Osteocyte (in vitro differentiated cells): Measurements from ENCODE around the gene FNBP1. TPM values are rescaled to one million over a fixed set of nuclear protein-coding genes. Genes with fewer than 3 reads are reported as not detected.
A peak's percentile ranks its signal among the peaks of the same experiment; 100 is the strongest.
"Not testable (repeated sequence)": the region's sequence is repeated elsewhere in the genome, so short reads cannot be mapped to it uniquely, and the experiment has no call there.

ENCODE experiments used
- DNase-seq: peaks from one replicate; pipeline ENCODE4 v3.0.0; 2021; ENCODE audit warnings: mixed read lengths; ENCODE audit not compliant: unreplicated experiment; ENCODE audit errors: extremely low spot score
- H3K27ac Mint-ChIP-seq: one replicate; pipeline ENCODE4 v1.8.0; 2021; ENCODE audit warnings: mild to moderate bottlenecking, mixed read lengths; ENCODE audit not compliant: unreplicated experiment
- H3K27me3 Mint-ChIP-seq: one replicate; pipeline ENCODE4 v1.8.0; 2021; ENCODE audit warnings: mixed read lengths; ENCODE audit not compliant: unreplicated experiment
- H3K36me3 Mint-ChIP-seq: one replicate; pipeline ENCODE4 v1.8.0; 2021; ENCODE audit warnings: mixed read lengths; ENCODE audit not compliant: unreplicated experiment
- H3K4me1 Mint-ChIP-seq: one replicate; pipeline ENCODE4 v1.8.0; 2021; ENCODE audit warnings: mixed read lengths; ENCODE audit not compliant: unreplicated experiment
- H3K4me3 Mint-ChIP-seq: one replicate; pipeline ENCODE4 v1.8.0; 2021; ENCODE audit warnings: mild to moderate bottlenecking, moderate library complexity, mixed read lengths; ENCODE audit not compliant: unreplicated experiment
- H3K9me3 Mint-ChIP-seq: one replicate; pipeline ENCODE4 v1.8.0; 2021; ENCODE audit warnings: mixed read lengths; ENCODE audit not compliant: unreplicated experiment
- total RNA-seq: library from RNA; stranded (reverse); gene quantifications from 2 replicates; pipeline ENCODE4 v1.2.1, GENCODE V29; 2021
- TF ChIP-seq, protein P1 (sequence below): fragments of 200-600 bp; sonication (generic); IDR thresholded peaks from 2 replicates; pipeline ENCODE4 v1.5.0; 2021; ENCODE audit warnings: antibody characterized with exemption, mild to moderate bottlenecking, moderate library complexity

Gene FNBP1
- total RNA-seq, 1 donor from 2014 or later: 62.2 TPM

DNA sequence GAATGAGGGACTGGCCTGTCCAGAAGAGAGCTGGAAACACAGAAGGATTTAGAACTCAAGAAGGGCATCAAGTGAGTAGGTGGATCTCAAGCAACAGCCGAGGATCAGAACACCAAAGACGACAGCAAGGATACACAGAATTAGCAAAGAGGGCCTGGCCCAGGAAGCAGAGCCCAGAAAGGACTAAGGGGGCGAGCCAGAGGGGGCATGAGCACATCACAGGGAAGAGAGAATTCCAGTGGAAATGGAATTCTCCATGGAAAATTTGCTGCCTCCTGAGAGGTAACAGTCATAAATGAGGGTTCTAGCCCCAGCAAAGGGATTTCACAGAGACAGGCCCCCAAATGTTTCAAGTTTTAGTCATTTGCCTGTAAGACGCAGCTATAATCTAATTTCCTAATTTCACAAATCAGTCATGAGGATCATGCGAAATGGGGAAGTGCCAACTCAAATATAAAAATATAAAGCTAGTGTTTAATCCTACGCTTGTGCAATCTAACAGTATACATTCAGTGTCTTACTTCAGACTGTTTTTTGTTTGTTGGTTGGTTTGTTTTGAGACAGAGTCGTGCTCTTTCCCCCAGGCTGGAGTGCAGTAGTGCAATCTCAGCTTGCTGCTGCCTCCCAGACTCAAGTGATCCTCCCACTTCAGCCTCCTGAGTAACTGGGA, 46.7 kb downstream of the FNBP1 start:
- TF ChIP-seq, protein P1, sequence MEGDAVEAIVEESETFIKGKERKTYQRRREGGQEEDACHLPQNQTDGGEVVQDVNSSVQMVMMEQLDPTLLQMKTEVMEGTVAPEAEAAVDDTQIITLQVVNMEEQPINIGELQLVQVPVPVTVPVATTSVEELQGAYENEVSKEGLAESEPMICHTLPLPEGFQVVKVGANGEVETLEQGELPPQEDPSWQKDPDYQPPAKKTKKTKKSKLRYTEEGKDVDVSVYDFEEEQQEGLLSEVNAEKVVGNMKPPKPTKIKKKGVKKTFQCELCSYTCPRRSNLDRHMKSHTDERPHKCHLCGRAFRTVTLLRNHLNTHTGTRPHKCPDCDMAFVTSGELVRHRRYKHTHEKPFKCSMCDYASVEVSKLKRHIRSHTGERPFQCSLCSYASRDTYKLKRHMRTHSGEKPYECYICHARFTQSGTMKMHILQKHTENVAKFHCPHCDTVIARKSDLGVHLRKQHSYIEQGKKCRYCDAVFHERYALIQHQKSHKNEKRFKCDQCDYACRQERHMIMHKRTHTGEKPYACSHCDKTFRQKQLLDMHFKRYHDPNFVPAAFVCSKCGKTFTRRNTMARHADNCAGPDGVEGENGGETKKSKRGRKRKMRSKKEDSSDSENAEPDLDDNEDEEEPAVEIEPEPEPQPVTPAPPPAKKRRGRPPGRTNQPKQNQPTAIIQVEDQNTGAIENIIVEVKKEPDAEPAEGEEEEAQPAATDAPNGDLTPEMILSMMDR: no peak
- DNase-seq: no peak

GRCh38 chr9:129995409-129996160, 47.4 kb downstream of the FNBP1 start:
- peaks cover 67% of the 10 kb centered on the region for H3K4me1 Mint-ChIP-seq
- H3K36me3 Mint-ChIP-seq: peaks cover 1% of the 10 kb centered on the region
- peak overlapping the region; percentile 80 for H3K27ac Mint-ChIP-seq

More for the DNA sequence above, 46.7 kb downstream of the FNBP1 start:
- Mint-ChIP-seq H3K27me3 (no peaks in the 10 kb centered on the region), H3K36me3 (no peaks in the 10 kb centered on the region), H3K4me3 (no peak overlapping the region), H3K4me1 (peaks cover 62% of the 10 kb centered on the region), H3K9me3 (no peaks in the 10 kb centered on the region), H3K27ac (peak overlapping the region; percentile 80)

GRCh38 chr9:129994882-129995281, 48.1 kb downstream of the FNBP1 start:
- Mint-ChIP-seq H3K27ac (peak overlapping the region; percentile 80), H3K27me3 (no peaks in the 10 kb centered on the region), H3K9me3 (no peaks in the 10 kb centered on the region), H3K4me1 (peaks cover 69% of the 10 kb centered on the region), H3K4me3 (no peak overlapping the region), H3K36me3 (peaks cover 5% of the 10 kb centered on the region)
- DNase-seq: no peak
- TF ChIP-seq, protein P1: no peak

More at GRCh38 chr9:129995409-129996160, 47.4 kb downstream of the FNBP1 start:
- TF ChIP-seq, protein P1: no peak
- Mint-ChIP-seq H3K9me3 (no peaks in the 10 kb centered on the region), H3K27me3 (no peaks in the 10 kb centered on the region), H3K4me3 (no peak overlapping the region)
- no peak for DNase-seq

GRCh38 chr9:129991139-129991538, 51.9 kb downstream of the FNBP1 start:
- H3K27me3 Mint-ChIP-seq, DNase-seq, H3K4me3 Mint-ChIP-seq, H3K9me3 Mint-ChIP-seq: not testable (repeated sequence)
- peaks cover 69% of the 10 kb centered on the region for H3K4me1 Mint-ChIP-seq
- peak overlapping the region; percentile 90 for H3K27ac Mint-ChIP-seq
- peaks cover 11% of the 10 kb centered on the region for H3K36me3 Mint-ChIP-seq

DNA sequence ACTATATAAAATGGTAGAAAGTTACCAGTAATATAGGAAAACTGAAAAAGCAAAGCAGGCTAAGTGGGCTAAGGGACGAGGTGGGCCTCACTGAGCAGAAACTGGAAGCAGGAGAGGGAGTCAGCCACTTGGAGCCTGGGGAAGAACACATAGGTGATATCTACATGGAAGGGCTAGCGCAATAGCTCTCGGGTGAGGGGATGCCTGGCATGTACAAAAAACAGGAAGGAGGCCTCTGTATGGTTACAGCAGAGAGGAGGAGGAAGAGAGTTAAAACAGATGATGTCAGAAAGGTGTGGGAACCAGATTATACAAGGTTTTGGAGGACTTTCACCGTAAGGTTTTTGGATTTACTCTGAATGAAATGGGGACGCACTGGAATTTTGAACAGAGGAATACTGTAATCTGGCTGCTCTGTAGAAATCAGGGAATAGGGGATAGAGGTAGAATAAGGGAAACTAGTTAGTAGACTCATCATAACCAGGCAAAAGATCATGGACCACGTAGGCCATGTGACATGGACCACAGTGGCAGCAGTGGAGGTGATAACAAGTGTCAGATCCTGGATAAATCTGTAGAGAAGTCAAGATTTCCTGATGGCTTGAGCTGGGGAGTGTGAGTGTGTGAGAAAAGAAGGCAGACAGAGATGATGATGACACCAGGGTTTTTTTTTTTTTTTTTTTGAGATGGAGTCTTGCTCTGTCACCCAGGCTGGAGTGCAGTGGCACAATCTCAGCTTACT, 52.5 kb downstream of the FNBP1 start:
- no peaks in the 10 kb centered on the region for H3K9me3 Mint-ChIP-seq
- DNase-seq: no peak
- no peak overlapping the region for H3K4me3 Mint-ChIP-seq
- H3K36me3 Mint-ChIP-seq: peaks cover 12% of the 10 kb centered on the region
- H3K4me1 Mint-ChIP-seq: peaks cover 62% of the 10 kb centered on the region
- peak overlapping the region; percentile 71 for H3K27ac Mint-ChIP-seq
- no peaks in the 10 kb centered on the region for H3K27me3 Mint-ChIP-seq
- TF ChIP-seq, protein P1: no peak
